NT2/D1 (cell line): Measurements from ENCODE around the gene GLB1L3.
"Not testable (repeated sequence)": the region's sequence is repeated elsewhere in the genome, so short reads cannot be mapped to it uniquely, and the experiment has no call there.

Experiments
- DNase-seq: peaks from one replicate; pipeline ENCODE4 v3.0.0-alpha.2; 2011; ENCODE audit warnings: low read depth, low spot score
- H3K27me3 ChIP-seq: 2 replicates; pipeline ENCODE4 v1.6.0; 2011; ENCODE audit warnings: mild to moderate bottlenecking; ENCODE audit not compliant: insufficient read length, insufficient read depth
- H3K36me3 ChIP-seq: 2 replicates; pipeline ENCODE4 v1.6.1; 2011; ENCODE audit warnings: mild to moderate bottlenecking, low read length, mixed read lengths; ENCODE audit not compliant: insufficient read depth, insufficient read length
- H3K4me1 ChIP-seq: 2 replicates; pipeline ENCODE4 v1.5.1; 2011; ENCODE audit not compliant: insufficient read depth, insufficient read length
- H3K4me3 ChIP-seq: 2 replicates; pipeline ENCODE4 v1.5.1; 2011; ENCODE audit warnings: low read depth; ENCODE audit not compliant: insufficient read length
- H3K9ac ChIP-seq: 2 replicates; pipeline ENCODE4 v1.6.0; 2011; ENCODE audit warnings: low read depth; ENCODE audit not compliant: insufficient read length
- H3K9me3 ChIP-seq: 2 replicates; pipeline ENCODE4 v1.5.1; 2011; ENCODE audit warnings: mild to moderate bottlenecking, low read length; ENCODE audit not compliant: insufficient read depth
- SUZ12 ChIP-seq: IDR thresholded peaks from 2 replicates; pipeline ENCODE4 v1.6.1; 2011; ENCODE audit not compliant: insufficient read length, insufficient read depth; ENCODE audit errors: extremely low read depth
- YY1 ChIP-seq: IDR thresholded peaks from 2 replicates; pipeline ENCODE4 v1.6.1; 2011; ENCODE audit not compliant: insufficient read length, insufficient read depth
- ZNF274 ChIP-seq: IDR thresholded peaks from 2 replicates; pipeline ENCODE4 v1.6.1; 2011; ENCODE audit warnings: mild to moderate bottlenecking, low read depth, low read length

The GLB1L3 gene

DNA sequence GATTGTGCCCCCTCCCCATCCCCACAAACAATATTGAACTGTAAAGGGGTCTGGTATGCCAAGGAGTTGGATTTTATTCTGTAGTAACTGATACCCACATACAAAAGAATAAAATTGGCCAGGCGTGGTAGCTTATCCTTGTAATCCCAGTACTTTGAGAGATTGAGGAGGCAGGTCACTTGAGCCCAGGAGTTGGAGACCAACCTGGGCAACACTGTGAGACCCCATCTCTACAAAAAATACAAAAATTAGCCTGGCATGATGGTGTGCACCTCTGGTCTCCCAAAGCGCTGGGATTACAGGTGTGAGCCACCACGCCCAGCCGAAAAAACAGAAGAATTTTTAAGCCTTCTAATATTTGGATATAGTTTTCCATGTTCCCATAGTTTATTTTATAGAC lies 4.2 kb upstream of the GLB1L3 start:
- no peak overlapping the region for H3K4me3 ChIP-seq
- H3K9me3 ChIP-seq, result no peaks in the 10 kb centered on the region
- DNase-seq, result no peak
- peaks cover 42% of the 10 kb centered on the region for H3K27me3 ChIP-seq
- no peak for TF ChIP-seq ZNF274
- no peak for TF ChIP-seq YY1
- TF ChIP-seq SUZ12, result no peak
- H3K9ac ChIP-seq, result no peak overlapping the region
- H3K4me1 ChIP-seq, result peaks cover 3% of the 10 kb centered on the region
- no peaks in the 10 kb centered on the region for H3K36me3 ChIP-seq

DNA sequence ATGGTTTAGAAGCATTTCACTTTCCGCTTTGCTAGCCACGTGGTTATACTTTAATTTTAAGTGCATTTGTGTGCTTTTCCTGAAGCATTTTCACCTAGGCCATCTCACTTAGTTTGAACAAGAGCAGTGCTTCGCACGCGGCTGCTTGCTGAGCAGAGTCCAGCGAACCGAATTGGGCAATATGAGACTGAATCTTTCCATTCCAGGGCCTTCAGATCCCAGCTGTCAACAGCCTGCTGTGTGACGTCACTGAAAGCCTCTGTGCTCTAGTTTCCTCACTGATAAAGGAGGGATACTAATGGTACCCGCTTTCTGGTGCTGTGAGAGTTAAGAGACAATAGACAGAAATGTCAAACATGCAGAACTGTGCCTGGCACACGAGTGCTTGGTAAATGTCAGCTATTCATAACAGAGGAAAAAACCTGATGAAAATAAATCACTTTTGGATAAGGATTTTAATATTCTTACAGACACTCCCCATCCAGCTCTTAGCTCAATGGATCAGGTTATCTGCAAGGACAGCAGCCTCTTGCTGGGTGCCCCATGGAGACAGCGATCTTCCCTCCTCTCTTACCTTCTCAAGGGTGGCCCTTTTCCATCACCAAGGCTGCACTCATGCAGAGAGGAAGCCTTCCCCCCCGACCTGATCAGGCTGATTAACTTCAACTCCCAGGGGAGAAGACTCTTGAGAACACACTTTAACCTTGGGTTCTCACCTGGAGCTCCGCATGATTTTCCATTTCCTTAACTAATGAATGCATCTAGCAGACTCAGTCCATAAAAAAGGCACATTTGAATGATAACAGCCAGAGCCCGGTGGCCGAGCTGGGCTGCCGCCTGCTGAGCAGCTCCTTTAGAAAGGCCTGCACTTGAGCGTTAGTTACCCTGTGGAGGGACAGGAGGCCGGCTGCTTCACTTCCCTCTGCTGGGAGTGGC lies 3.5 kb upstream of the GLB1L3 start:
- Histone ChIP-seq H3K27me3 (peaks cover 49% of the 10 kb centered on the region), H3K4me3 (no peak overlapping the region), H3K36me3 (no peaks in the 10 kb centered on the region), H3K4me1 (peaks cover 3% of the 10 kb centered on the region), H3K9ac (no peak overlapping the region), H3K9me3 (no peaks in the 10 kb centered on the region)
- TF ChIP-seq ZNF274, result no peak
- no peak for TF ChIP-seq YY1
- TF ChIP-seq SUZ12, result no peak
- peak; percentile 80 for DNase-seq

DNA sequence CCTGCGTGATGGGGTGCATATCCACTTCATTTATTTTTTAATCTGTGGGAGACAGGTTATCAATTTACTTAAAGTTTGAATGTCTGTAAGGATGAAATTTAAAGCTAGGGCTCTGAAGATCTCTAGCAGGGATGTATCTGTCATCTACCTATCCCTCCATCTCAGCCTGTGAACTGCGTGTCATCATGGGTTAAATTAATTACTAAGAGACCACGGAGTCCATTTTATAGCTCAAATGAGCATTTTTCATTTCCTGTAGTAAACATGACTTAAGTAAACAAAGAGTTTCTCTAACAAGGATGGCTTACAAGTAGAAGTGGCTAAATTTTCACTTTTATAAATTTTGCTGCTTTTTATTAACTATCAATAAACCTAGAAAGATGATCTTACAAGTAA lies 2.9 kb upstream of the GLB1L3 start:
- no peak for TF ChIP-seq ZNF274
- no peak for TF ChIP-seq SUZ12
- DNase-seq, result no peak
- Histone ChIP-seq H3K4me1 (peaks cover 3% of the 10 kb centered on the region), H3K27me3 (peaks cover 56% of the 10 kb centered on the region), H3K4me3 (no peak overlapping the region), H3K9me3 (no peaks in the 10 kb centered on the region), H3K9ac (no peak overlapping the region), H3K36me3 (no peaks in the 10 kb centered on the region)

DNA sequence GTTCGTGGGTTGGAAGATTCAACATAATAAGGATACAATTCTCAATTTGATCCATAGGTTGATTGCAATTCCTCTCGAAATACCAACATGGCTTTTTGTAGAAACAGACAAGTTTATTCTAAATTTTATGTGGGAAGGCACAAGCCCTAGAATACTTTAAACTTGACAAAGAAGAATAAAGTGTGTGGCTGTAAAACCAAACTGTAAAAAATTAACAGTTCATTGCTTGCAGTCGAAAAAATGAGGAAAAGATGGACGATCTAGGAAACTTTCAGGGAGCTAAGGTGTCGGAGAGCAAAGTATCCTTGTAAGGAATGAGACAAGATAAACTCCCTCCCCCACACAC lies 1.0 kb upstream of the GLB1L3 start:
- peak overlapping the region; percentile 55 for H3K4me3 ChIP-seq
- no peak for DNase-seq
- peaks cover under 1% of the 10 kb centered on the region for H3K4me1 ChIP-seq
- peaks cover 64% of the 10 kb centered on the region for H3K27me3 ChIP-seq
- TF ChIP-seq ZNF274 (no peak), YY1 (no peak), SUZ12 (no peak)
- H3K9me3 ChIP-seq, result no peaks in the 10 kb centered on the region
- no peaks in the 10 kb centered on the region for H3K36me3 ChIP-seq
- peak overlapping the region; percentile 79 for H3K9ac ChIP-seq

DNA sequence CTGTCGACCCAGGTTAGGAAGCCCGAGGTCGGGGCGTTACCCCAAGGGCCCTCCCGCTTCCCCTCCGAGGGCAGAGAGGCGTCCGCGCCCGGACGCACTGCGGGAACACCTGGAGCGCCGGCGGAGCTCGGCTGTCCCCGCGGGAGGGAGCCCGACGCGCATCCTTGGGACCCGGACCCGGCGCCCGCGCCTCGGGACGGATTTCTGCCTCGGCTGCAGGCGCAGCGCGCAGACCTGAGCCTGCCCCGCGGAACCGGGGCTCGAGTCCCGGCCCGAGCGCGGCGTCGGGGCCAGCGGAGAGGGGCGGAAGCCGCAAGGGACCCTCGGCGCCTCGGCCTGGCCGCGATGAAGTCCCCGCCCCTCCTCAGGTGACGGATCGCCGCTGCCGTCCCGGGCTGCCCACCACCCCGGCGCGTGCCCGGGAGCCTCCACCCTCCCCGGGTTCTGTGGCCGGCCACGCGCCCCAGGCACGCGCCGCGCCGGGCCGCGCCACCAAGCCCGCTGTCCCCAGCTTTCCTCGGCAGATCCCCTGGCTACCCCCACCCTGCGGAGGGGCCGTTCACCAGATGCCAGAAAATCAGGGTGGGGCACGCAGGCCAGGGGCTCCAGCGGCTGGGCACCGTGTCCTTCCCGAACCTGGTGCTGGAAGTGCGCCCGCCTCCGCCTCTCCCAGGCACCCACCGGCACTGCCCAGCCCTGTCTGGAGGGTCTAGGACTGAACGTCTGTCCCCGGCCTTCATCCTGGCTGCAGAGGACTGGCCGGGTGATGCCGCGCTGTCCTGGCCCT lies 410 bp downstream of the GLB1L3 start:
- no peak for TF ChIP-seq YY1
- TF ChIP-seq SUZ12, result peak; percentile 13
- Histone ChIP-seq H3K27me3 (peaks cover 61% of the 10 kb centered on the region), H3K9ac (peak overlapping the region; percentile 79), H3K4me3 (peak overlapping the region; percentile 55), H3K4me1 (no peaks in the 10 kb centered on the region), H3K36me3 (no peaks in the 10 kb centered on the region), H3K9me3 (no peaks in the 10 kb centered on the region)
- no peak for DNase-seq

DNA sequence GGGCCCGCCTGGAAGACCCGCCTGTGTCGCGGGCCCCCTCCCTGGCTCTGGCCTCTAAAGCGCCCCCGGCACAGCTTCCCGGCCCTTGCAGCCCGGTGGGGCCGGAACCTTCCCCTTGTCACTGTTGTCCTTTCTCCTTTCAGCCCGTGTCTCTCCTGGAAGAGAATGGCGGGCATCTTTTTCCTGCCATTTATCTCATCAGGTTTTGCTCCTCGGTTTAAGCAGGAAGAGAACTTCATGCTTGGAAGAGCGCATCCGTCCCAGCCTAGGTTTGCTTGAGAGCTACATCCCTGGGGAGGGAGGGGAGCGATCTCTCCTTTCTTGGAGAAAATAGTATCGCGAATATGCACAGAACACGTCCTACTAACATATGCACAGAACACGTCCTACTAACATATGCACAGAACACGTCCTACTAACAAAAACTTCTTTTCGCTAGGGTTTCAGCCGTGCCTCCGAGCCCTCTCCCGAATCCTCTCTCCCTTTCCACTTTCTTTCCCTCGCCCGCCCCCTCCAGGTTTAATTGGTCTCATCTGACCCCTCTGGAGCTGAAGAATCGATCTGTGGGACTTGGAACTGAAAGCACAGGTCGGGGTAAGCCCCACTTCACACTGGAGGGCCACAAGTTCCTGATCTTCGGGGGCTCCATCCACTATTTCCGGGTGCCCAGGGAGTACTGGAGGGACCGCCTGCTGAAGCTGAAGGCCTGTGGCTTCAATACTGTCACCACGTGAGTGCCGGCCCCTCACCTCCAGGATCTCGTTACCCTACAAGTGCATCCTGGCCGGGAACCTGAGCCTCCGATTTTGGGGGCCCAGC lies 1.2 kb downstream of the GLB1L3 start:
- H3K4me1 ChIP-seq, result no peaks in the 10 kb centered on the region
- no peaks in the 10 kb centered on the region for H3K9me3 ChIP-seq
- no peaks in the 10 kb centered on the region for H3K36me3 ChIP-seq
- TF ChIP-seq YY1 (no peak), SUZ12 (no peak), ZNF274 (no peak)
- no peak for DNase-seq
- peaks cover 58% of the 10 kb centered on the region for H3K27me3 ChIP-seq
- H3K9ac ChIP-seq, result peak overlapping the region; percentile 79
- H3K4me3 ChIP-seq, result peak overlapping the region; percentile 55

DNA sequence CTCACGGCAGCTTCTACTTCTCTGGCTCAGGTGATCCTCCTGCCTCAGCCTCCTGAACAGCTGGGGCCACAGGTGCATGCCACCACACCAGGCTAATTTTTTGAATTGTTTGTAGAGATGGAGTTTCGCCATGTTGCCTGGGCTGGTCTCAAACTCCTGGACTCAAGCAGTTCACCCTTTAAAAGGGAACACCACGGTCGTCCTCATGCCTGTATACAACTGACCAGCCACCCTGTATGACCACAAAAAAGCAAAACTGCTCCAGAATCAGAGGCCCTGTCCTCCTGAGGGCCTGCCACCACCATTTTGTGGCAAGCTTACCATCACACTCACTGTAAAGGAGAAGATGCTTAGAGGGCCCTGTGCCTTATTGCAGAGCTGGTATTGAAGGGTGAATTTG lies 2.2 kb downstream of the GLB1L3 start:
- no peaks in the 10 kb centered on the region for H3K36me3 ChIP-seq
- H3K27me3 ChIP-seq, result peaks cover 57% of the 10 kb centered on the region
- no peaks in the 10 kb centered on the region for H3K9me3 ChIP-seq
- peaks cover 3% of the 10 kb centered on the region for H3K4me1 ChIP-seq
- DNase-seq, result no peak
- TF ChIP-seq SUZ12 (no peak), YY1 (no peak), ZNF274 (no peak)
- no peak overlapping the region for H3K4me3 ChIP-seq
- H3K9ac ChIP-seq, result no peak overlapping the region

DNA sequence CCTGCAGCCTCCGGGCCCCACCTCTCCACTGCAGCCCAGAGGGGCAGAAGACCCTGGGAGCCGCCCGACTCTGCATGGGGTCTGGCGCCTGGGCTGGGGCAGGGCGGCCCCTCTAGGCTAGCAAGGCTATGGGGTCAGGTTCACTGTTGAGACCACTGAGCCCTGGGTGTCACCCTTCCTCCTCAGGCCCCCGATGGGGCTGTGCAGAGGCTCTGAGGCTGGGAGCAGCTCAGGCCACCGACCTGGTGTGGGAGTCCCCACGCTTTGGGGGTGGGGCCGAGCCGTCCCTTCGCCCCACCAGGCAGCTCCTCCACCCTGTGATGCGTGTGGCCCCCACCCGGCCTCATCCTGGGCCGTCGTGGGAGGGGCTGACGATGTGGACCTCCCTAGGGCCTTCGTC lies 5.5 kb downstream of the GLB1L3 start:
- not testable (repeated sequence) for DNase-seq, H3K4me1 ChIP-seq, H3K9ac ChIP-seq, H3K9me3 ChIP-seq, H3K36me3 ChIP-seq, H3K4me3 ChIP-seq
- peaks cover 25% of the 10 kb centered on the region for H3K27me3 ChIP-seq
